ENCODE results near the gene TIMELESS. TPM values are rescaled to one million over a fixed set of nuclear protein-coding genes. Genes with fewer than 3 reads are reported as not detected.
A peak's percentile ranks its signal among the peaks of the same experiment; 100 is the strongest.
"Not testable (repeated sequence)": the region's sequence is repeated elsewhere in the genome, so short reads cannot be mapped to it uniquely, and the experiment has no call there.

Gene TIMELESS
- total and polyA plus RNA-seq, 10 of the 15 experiments (the other 5 are each of a cell fraction or from before 2014, with no cell fraction given): 5.8 to 57.8 (median 31.8) TPM

GRCh38 chr12:56498126-56498902, 49.1 kb upstream of the TIMELESS start:
- CTCF ChIA-PET; in situ Hi-C loops (cut with MboI): not testable (repeated sequence)

GRCh38 chr12:56496704-56497103, 47.5 kb upstream of the TIMELESS start:
- ATAC-seq; H3K4me2 ChIP-seq (ENCODE audit: control insufficient read depth, insufficient read depth); H3K9me3 ChIP-seq (replicated peaks; ENCODE audit: control insufficient read depth, insufficient read depth, low read length); intact Hi-C loops (cut with micrococcal nuclease; ENCODE audit: unreplicated experiment); H3K4me3 ChIP-seq; H3K27me3 ChIP-seq (replicated peaks in 1 of 2; ENCODE audit: control insufficient read depth in 2 of 2, insufficient read depth in 2 of 2, low read length in 1 of 2); H3K9ac ChIP-seq (ENCODE audit: control insufficient read depth, insufficient read depth, low read length); DNase-seq (ENCODE audit: low read depth, low spot score); FAIRE-seq; H3K4me1 ChIP-seq (ENCODE audit: control insufficient read depth, insufficient read depth, low read length); H3K36me3 ChIP-seq (ENCODE audit: control insufficient read depth in 2 of 2, insufficient read depth in 2 of 2, low read length in 1 of 2); in situ Hi-C loops (cut with MboI); H4K20me1 ChIP-seq (ENCODE audit: control insufficient read depth, insufficient read depth); H3K27ac ChIP-seq (ENCODE audit: control insufficient read depth, insufficient read depth); H3K79me2 ChIP-seq (ENCODE audit: control insufficient read depth, insufficient read depth, low read length); POLR2A ChIA-PET; BruUV-seq (replicated peaks); H2AFZ ChIP-seq (ENCODE audit: control insufficient read depth, low read depth, low read length): not testable (repeated sequence)
- RAD21 ChIA-PET (ENCODE audit: unreplicated experiment): interaction anchor here (1.2 kb wide), 2 partner anchors 140 to 305 kb away, joined by 3 to 4 read pairs; no protein-coding TSS in a partner anchor
- SMC1A ChIA-PET (ENCODE audit: uncharacterized antibody, unreplicated experiment): interaction anchor here (1.0 to 1.2 kb wide), 3 partner anchors 23 to 758 kb away, joined by 3 to 4 read pairs (median 3); partner anchors contain the start of gene ZC3H10
- TF ChIP-seq CREM (IDR thresholded peaks at IDR 0.05; ENCODE audit: low read depth) (peak; percentile 37; the same call in 1 of the 2 replicates), RAD21 (IDR thresholded peaks at IDR 0.05; ENCODE audit: insufficient read depth, low read depth, low read length) (peak; percentile 34; the same call in 1 of the 2 replicates), CTCF (IDR thresholded peaks at IDR 0.05 in 2 of 3, conservative IDR thresholded peaks at IDR 0.05 in 1 of 3; ENCODE audit: control insufficient read depth in 2 of 3, extremely low read depth in 1 of 3, insufficient read depth in 1 of 3, low read depth in 3 of 3, low read length in 3 of 3) (peak; percentile 20 to 38 (median 24); a peak in 3 of 6 replicates)
- 15% methylated on average over 14 of the region's 17 CpGs for WGBS (ENCODE audit: insufficient coverage, insufficient replicate concordance, low lambda C conversion rate, missing lambda C conversion rate)
- CTCF ChIA-PET: interaction anchor here (1.2 to 1.6 kb wide), 4 partner anchors 12 to 76 kb away, joined by 3 to 5 read pairs (median 3); no protein-coding TSS in a partner anchor

More at GRCh38 chr12:56498126-56498902, 49.1 kb upstream of the TIMELESS start:
- H2AFZ ChIP-seq (ENCODE audit: control insufficient read depth, low read depth, low read length); H3K9me3 ChIP-seq (replicated peaks; ENCODE audit: control insufficient read depth, insufficient read depth, low read length); SMC1A ChIA-PET (ENCODE audit: uncharacterized antibody, unreplicated experiment); H3K27me3 ChIP-seq (replicated peaks in 1 of 2; ENCODE audit: control insufficient read depth in 2 of 2, insufficient read depth in 2 of 2, low read length in 1 of 2); H3K9ac ChIP-seq (ENCODE audit: control insufficient read depth, insufficient read depth, low read length); H3K27ac ChIP-seq (ENCODE audit: control insufficient read depth, insufficient read depth); RAD21 ChIA-PET (ENCODE audit: unreplicated experiment); H3K4me1 ChIP-seq (ENCODE audit: control insufficient read depth, insufficient read depth, low read length); BruUV-seq (replicated peaks); DNase-seq (ENCODE audit: low read depth, low spot score); FAIRE-seq; H3K4me3 ChIP-seq; H3K4me2 ChIP-seq (ENCODE audit: control insufficient read depth, insufficient read depth); ATAC-seq; H4K20me1 ChIP-seq (ENCODE audit: control insufficient read depth, insufficient read depth); H3K36me3 ChIP-seq (ENCODE audit: control insufficient read depth in 2 of 2, insufficient read depth in 2 of 2, low read length in 1 of 2); H3K79me2 ChIP-seq (ENCODE audit: control insufficient read depth, insufficient read depth, low read length); POLR2A ChIA-PET: not testable (repeated sequence)
- intact Hi-C loops (cut with micrococcal nuclease; ENCODE audit: unreplicated experiment): loop anchor here (2.0 kb wide), 1 partner anchor 306 kb away; no protein-coding TSS in a partner anchor
- 56% methylated on average over 14 of the region's 14 CpGs for WGBS (ENCODE audit: insufficient coverage, insufficient replicate concordance, low lambda C conversion rate, missing lambda C conversion rate)

- H3K9me3 ChIP-seq (replicated peaks; ENCODE audit: control insufficient read depth, insufficient read depth, low read length); DNase-seq (ENCODE audit: low read depth, low spot score); SMC1A ChIA-PET (ENCODE audit: uncharacterized antibody, unreplicated experiment); BruUV-seq (replicated peaks); H3K4me2 ChIP-seq (ENCODE audit: control insufficient read depth, insufficient read depth); H3K4me3 ChIP-seq; H4K20me1 ChIP-seq (ENCODE audit: control insufficient read depth, insufficient read depth); H2AFZ ChIP-seq (ENCODE audit: control insufficient read depth, low read depth, low read length); FAIRE-seq; ATAC-seq; CTCF ChIA-PET; POLR2A ChIA-PET; H3K27me3 ChIP-seq (replicated peaks in 1 of 2; ENCODE audit: control insufficient read depth in 2 of 2, insufficient read depth in 2 of 2, low read length in 1 of 2); H3K4me1 ChIP-seq (ENCODE audit: control insufficient read depth, insufficient read depth, low read length); H3K36me3 ChIP-seq (ENCODE audit: control insufficient read depth in 2 of 2, insufficient read depth in 2 of 2, low read length in 1 of 2); H3K27ac ChIP-seq (ENCODE audit: control insufficient read depth, insufficient read depth); intact Hi-C loops (cut with micrococcal nuclease; ENCODE audit: unreplicated experiment); H3K9ac ChIP-seq (ENCODE audit: control insufficient read depth, insufficient read depth, low read length); in situ Hi-C loops (cut with MboI); RAD21 ChIA-PET (ENCODE audit: unreplicated experiment); H3K79me2 ChIP-seq (ENCODE audit: control insufficient read depth, insufficient read depth, low read length): not testable (repeated sequence)
- 92% methylated on average over 23 of the region's 27 CpGs for WGBS (ENCODE audit: insufficient coverage, insufficient replicate concordance, low lambda C conversion rate, missing lambda C conversion rate)
Measured at GRCh38 chr12:56494481-56494880, 45.3 kb upstream of the TIMELESS start.

All from GM12878 (cell line).